GM18526 (cell line): ENCODE measurements around the gene ARMC5.

Source experiments
- POLR2A ChIP-seq: IDR thresholded peaks from 3 replicates; pipeline ENCODE4 v1.6.1; 2011; ENCODE audit not compliant: insufficient read length; ENCODE audit errors: extremely low read depth

The ARMC5 gene

DNA sequence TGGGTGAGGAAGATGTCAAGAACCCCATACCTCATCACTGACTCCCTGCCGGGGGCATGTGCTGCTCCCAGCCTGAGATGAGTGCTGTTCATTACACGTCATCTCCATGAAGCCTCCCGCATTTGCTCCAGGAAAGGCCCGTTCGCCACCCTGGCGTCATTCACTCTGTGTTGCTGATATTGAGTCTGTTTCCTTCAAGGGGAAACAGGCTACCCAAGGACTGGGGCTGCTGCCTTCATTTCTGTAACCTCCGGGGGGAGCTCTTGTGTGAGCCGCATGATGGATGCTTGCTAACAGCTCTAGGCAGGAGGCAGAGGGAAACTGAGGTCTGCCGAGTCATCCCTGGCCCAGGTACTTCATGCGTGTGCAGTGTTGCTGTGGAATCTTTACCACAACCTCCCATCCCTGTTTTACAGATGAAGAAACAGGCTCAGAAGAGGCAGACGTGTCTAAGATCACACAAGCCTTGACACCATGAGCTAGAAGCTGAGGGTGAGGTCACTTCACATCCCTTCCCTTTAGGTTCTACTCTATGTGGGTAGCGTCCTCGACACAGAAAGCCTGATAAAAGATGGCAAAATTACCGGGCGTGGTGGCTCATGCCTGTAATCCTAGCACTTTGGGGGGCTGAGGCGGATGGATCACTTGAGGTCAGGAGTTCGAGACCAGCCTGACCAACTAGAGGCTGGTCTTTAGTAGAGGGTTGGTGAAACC lies 3.5 kb upstream of the ARMC5 start:
- no peak for TF ChIP-seq POLR2A

DNA sequence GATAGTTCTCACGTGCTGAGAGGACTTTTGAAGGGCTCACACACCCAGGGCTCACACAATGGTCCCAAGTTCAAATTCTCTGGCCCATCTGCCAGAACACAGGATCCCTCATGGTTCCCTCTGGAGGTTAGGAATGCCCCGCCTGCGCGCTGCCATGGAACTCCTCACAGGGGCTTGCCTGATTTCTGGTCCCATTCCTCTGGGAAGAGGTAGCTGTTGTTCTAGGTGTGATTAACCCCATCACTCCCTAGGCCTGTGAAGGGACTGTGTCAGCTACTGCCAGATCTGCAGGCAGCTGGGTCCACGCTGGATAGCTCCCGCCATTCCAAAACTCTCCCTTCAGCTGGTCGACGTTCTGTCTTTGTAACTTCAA lies 2.3 kb upstream of the ARMC5 start:
- TF ChIP-seq POLR2A: no peak

DNA sequence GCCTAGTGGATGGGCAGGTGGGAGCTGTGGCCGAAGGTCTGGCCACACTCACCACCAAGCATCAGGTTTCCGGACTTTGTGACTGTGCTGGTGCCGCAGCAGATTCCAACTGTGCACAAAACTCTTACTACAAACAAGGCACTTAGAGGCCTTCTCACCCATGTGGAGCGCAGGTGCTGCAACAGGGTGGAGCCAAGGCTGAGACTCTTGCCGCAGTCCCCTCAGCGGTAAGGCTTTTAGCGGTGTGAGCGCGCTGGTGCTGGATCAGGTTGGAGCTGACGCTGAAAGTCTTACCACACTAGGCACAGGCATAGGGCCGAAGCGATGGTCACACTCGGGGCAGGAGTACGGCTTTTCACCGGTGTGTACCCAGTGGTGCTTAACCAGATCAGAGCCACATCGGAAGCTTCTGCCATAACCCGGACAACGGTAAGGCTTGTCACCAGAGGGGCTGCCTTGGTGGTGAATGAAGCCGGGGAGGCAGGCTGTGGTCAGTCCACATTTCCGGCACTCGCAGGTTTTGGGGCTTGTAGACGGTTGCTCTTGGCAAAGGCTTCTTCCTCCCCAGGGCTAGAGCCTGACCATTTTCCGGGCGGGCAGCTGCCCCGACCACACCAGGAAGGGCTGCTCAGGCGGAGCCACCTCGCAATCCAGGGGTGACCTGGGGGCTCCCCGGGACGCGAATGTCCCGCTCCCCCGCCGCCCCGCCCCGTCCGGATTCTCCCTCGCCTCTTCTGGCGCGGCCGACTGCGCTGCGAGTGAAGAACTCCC lies 1.0 kb upstream of the ARMC5 start:
- peak; percentile 23 for TF ChIP-seq POLR2A

- TF ChIP-seq POLR2A: no peak
Measured at GRCh38 chr16:31459687-31460581, 633 bp downstream of the ARMC5 start.

GRCh38 chr16:31460582-31461002 lies 1.3 kb downstream of the ARMC5 start:
- no peak for TF ChIP-seq POLR2A

DNA sequence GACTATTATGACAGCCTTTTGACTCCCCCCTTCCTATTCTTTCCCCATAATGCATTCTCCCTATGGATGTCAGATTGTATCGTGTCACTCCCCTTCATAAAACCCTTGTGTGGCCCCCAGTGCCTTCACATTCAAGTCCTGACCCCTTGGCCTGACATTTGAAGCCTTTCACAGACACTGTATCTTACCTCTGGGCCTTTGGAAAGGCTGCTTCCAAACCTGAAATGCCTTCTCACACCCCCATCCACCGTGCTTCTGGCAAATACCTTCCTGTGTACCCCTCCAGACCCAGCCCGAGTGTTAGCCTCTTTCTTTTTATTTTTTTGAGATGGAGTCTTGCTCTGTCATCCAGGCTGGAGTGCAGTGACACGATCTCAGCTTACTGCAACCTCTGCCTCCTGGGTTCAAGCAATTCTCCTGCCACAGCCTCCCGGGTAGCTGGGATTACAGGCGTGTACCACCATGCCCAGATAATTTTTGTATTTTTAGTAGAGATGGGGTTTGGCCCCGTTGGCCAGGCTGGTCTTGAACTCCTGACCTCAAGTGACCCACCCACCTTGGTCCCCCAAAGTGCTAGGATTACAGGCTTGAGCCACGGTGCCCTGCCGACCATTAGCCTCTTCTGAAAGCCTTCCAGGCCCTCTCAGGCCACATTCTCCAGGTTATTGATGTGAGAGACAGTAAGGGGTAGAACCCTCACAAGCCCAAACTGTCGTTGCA lies 2.1 kb downstream of the ARMC5 start:
- TF ChIP-seq POLR2A: no peak

DNA sequence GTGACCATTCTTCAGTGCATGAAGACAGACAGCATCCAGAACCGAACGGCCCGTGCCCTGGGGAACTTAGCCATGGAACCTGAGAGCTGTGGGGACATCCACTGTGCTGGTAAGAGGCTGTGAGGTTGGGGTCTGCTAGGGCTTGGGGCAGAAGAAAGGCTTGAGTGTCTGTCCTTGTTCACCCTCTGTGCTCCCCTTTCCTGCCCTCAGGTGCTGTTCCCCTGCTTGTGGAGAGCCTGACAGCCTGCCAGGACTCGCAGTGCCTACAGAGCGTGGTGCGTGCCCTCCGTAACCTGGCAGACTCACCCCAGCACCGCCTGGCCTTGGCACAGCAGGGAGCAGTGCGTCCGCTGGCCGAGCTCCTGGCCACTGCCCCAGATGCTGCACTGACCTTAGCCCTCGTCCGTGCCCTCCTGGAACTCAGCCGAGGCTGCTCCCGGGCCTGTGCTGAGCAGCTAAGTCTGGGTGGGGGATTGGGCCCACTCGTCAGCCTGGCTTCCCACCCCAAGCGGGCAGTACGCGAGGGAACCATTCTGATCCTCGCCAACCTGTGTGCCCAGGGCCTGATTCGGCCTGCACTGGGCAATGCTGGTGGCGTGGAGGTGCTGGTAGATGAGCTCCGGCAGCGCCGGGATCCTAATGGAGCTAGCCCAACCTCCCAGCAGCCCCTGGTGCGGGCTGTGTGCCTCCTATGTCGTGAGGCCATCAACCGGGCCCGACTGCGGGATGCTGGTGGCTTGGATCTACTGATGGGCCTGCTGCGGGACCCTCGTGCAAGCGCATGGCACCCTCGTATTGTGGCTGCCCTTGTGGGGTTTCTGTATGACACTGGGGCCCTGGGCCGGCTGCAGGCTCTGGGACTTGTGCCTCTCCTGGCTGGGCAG lies 2.9 kb downstream of the ARMC5 start:
- no peak for TF ChIP-seq POLR2A

DNA sequence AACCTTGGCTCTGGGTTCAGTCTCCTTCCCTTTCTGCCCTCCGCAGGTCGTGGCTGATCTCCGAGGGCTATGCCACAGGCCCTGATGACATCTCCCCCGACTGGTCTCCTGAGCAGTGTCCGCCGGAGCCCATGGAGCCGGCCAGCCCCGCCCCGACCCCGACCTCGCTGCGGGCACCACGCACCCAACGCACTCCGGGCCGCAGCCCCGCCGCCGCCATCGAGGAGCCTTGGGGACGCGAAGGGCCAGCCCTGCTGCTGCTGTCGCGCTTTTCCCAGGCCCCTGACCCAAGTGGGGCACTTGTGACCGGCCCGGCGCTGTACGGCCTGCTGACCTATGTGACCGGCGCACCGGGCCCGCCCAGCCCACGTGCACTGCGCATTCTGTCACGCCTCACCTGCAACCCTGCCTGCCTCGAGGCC lies 5.1 kb downstream of the ARMC5 start:
- no peak for TF ChIP-seq POLR2A

- TF ChIP-seq POLR2A: no peak
Measured at GRCh38 chr16:31464781-31465260, 5.5 kb downstream of the ARMC5 start.

DNA sequence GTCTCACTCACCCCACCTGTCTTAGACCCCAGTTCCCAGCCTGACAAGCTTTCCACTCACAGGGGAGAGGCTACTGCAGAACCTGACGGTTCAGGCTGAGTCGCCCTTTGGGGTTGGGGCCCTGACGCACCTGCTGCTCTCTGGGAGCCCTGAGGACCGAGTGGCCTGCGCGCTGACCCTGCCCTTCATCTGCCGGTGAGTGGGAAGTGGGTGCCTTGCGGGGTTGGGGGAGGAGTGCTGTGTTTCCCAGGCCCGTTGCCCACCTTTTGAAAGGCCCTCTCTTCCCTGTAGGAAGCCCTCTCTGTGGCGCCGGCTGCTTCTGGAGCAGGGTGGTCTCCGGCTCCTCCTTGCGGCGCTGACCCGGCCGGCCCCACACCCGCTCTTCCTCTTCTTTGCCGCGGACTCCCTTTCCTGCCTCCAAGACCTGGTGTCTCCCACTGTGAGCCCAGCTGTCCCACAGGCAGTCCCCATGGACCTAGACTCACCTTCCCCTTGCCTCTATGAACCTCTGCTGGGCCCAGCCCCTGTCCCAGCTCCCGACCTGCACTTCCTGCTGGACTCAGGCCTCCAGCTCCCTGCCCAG lies 6.6 kb downstream of the ARMC5 start:
- no peak for TF ChIP-seq POLR2A

GRCh38 chr16:31466381-31466841 lies 7.1 kb downstream of the ARMC5 start:
- no peak for TF ChIP-seq POLR2A

GRCh38 chr16:31467151-31467773 lies 8.0 kb downstream of the ARMC5 start:
- no peak for TF ChIP-seq POLR2A

DNA sequence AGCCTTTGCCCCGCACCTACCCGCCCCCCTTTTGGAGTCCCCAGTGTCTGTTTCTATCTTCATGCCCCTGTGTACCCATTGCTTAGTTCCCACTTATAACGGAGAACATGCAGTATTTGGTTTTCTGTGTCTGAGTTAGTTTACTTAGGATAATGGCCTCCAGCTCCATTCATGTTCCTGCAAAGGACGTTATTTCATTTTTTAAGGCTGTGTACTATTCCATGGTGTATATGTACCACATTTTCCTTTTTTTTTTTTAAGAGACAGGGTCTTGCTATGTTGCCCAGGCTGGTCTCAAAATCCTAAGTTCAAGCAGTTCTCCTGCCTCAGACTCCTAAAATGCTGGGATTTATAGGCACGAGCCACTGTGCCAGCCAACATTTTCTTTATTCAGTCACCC lies 8.6 kb downstream of the ARMC5 start:
- no peak for TF ChIP-seq POLR2A
